SK-N-DZ (cell line): ENCODE measurements around the gene GABBR2.
A peak's percentile ranks its signal among the peaks of the same experiment; 100 is the strongest.
"Not testable (repeated sequence)": the region's sequence is repeated elsewhere in the genome, so short reads cannot be mapped to it uniquely, and the experiment has no call there.

Experiments
- DNase-seq: peaks from one replicate; pipeline ENCODE4 v3.0.0-alpha.2; 2015; ENCODE audit warnings: low spot score

GABBR2 gene

DNA sequence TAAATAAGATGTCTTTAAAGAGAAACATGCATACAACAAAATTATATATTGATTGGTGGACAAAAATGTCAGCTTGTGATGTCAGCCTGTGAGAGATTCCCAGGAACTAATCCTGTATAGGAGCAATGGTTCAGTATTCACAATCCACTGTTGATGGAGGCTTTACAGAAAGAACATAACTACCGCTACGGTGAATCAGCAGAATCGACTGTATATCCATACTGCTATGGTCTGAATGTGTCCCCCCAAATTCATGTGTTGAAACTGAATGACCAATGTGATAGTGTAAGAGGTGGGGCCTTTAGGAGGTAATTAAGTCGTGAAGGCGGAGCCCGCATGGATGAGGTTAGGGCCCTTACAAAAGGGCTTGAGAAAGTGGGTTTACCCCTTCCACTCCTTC lies 412.9 kb downstream of the GABBR2 start:
- DNase-seq: no peak

DNA sequence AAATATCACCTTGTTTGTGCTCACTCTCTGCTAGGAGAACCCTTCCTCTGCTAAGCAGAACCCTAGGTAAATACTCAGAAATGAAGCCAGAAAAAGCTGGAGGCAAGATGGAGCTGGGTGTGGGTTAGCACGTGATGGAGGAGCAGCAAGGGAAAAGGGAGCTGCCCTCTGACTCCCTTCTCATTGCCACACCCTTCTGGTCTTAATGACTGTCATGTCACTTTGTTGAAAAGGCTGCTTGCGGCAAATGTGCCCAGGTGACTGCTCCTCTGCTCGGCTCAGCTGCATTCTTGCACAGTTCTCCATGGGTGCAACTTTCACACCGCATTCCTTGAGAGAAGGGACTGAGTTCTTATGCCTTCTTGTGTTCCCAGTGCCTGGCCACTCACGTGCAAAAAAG lies 416.9 kb downstream of the GABBR2 start:
- DNase-seq: no peak

DNA sequence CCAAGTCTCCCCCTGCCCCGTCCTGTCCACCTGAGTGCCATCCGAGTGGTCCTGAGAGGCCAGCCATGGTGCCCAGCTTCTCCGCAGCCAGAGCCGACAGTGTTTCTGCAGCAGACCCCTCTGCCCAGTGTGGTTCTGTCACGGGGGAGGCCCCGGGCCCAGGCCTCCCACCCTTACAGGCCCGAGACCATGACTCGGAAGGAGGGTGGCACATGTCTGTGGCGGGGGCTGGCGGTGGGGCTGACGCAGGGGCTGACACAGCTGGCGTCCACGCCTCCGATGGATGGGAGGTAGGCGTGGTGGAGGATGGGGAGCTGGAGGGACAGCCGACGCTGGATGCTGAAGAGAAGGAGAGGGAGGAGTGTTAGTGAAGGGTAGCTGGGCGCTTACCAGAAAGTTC lies 418.3 kb downstream of the GABBR2 start:
- DNase-seq: no peak

DNA sequence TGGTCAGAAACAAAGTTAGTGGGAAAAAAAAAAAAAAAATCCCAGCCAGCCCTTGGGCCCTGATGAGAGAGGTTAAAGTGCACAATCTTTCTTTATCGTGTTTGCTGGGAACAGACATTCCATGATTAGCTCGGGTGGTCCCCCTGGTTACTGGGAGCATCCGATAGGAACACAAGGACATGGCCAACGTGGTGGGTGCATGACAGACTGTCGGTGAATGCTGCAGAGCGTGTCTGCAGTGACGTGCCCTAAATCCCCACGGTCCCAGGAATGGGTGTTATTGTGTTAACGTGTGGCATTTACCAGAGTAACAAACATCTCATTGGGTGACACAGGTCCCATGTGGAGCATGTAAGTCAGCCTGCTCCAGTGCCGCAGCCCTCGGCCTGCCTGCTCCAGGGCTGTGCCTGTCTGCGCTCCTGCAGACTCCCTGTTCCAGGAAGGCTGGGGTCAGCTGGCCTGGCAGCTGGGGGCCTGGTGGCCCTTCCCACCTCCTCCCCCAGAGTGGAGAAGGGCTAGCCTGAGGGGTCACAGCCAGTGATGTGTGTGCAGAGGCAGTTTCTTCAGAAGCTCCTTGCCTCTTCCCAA lies 419.0 kb downstream of the GABBR2 start:
- DNase-seq: no peak

DNA sequence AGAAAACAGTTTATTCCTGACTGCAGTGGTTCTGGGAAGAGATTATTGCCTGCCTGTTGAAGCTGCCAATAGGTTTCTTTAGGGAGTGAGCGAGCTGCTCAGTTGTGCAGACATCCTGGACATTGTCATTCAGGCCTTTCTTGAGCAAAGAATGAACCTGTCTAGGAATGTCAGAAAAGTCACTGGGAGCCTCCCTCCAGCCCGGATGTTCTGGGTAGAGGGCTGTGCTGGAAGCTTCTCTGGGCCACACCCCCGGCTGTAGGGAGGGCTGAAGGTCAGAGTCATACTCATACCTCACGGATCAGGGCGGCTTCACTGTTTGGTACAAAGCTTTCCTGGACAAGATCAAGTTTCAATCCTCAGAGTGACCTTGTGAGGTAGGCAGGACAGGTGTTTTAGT lies 419.9 kb downstream of the GABBR2 start:
- no peak for DNase-seq

DNA sequence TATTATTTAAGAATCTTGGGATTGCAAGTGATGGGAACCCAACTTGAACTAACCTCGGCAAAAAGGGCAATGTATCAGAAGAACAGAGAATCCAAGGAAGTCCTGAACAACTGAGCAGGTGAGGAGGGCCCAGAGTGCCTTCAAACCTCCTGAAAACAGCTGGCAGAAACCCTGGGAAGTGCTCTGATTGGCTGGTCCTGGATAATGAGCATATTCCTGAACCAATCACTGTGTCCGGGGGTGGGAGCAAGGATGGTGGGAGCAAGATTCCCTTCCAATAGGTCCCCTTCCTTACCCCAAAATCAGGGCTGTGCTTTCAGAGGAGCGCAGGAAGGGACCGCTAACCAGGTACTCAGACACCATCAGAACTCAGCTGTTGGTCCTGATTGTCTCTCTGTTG lies 421.4 kb downstream of the GABBR2 start:
- no peak for DNase-seq

DNA sequence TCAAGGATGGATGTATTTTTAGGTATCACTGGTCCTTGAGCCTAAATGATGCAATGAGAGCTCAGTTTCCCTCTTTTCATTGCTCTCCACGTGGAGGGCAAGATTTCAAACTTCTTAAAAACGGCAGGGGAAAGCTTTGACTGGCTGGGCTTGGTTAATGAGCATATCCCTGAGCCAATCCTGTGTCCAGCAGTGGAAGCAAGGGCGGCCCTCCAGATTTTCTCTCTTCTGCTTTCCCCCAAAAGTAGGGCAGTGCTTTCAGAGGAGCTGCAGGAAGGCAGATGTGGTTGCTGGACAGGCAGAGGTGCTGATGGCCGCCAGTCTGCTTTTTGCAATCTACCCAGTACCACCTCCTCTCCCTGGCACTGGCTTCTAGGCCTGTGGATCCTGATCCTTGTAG lies 423.3 kb downstream of the GABBR2 start:
- DNase-seq: no peak

DNA sequence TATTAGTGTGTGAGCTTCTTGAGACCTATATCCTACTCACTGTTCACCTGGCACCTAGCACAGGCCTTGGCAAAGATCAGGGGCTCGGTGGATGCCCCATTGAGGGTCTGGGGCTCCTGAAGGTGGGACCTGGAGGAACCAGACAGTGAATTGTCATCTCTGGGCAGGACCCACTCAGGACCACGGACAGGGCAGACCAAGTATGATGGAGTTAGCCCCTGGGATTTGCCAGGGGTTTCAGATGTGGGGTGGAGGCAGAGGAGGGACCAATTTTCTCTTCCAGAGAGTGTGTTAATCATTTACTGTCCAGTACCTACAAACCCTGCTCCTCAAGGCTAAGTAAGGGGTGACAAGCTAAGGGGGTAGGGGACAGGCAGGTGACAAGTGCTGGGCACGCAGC lies 424.0 kb downstream of the GABBR2 start:
- DNase-seq: no peak

DNA sequence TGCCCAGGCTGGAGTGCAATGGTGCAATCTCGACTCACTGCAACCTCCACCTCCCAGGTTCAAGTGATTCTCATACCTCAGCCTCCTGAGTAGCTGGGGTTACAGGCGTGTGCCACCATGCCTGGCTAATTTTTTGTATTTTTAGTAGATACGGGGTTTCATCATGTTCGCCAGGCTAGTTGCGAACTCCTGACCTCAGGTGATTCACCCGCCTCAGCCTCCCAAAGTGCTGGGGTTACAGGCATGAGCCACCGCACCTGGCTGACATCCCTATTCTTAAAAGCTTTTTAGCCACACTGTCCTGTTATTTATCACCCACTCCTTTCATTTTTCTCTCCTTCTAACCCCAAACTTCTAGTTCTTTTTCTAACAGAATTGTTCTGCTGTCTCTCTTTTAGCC lies 425.6 kb downstream of the GABBR2 start:
- DNase-seq: not testable (repeated sequence)

DNA sequence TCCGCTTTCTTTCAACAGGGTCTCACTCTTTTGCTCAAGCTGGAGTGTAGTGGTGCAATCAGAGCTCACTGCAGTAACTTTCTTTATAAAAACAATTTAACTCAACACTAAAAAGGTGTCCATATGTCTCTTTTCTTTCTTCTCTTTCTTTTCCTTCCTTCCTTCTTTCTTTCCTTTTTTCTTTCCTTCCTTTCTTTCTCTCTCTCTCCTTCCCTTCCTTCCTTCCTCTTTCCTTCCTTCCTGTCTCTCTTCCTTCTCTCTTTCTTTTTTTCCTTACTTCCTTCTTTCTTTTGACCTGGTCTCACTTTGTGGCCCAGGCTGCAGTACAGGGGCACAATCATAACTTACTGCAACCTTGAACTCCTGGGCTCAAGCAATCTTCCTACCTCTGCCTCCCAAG lies 427.5 kb downstream of the GABBR2 start:
- no peak for DNase-seq

DNA sequence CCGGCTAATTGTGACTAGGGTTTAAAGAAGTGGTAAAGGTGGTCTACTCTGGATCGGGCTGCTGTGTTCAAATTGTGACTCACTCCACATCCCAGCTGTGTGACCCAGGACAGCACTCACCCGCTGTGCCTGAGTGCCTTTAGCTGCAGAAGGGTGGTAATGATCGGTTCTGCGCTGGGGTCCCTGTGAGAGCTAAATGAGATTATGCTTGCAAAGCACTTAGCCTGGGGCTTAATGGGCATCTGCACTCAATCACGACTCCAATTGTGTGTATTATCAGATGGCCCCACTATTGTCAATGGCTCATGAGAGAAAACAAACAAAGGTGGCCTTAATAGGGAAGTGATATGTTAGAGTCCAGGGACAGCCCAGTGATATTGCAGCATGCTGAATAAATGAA lies 428.2 kb downstream of the GABBR2 start:
- DNase-seq: peak; percentile 99

DNA sequence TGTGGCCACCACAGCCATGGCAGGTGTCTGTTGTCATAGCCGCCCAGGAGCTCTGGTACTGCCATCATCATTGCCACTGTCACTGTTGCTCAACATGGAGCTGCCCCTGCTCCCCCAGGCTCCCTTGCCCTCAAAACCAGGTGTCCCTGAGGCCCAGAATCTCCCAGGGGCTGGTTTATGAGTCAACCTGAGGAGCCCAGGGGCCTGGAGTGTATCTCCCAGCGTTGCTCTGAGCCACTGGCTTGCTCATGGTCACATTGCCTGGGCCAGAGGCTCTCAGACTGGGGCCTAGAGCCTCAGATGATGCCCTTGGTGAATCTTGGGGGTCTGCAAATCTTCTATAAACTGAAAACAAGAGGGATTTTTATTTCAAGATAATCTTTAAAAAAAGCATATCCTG lies 428.6 kb downstream of the GABBR2 start:
- DNase-seq: peak; percentile 67

DNA sequence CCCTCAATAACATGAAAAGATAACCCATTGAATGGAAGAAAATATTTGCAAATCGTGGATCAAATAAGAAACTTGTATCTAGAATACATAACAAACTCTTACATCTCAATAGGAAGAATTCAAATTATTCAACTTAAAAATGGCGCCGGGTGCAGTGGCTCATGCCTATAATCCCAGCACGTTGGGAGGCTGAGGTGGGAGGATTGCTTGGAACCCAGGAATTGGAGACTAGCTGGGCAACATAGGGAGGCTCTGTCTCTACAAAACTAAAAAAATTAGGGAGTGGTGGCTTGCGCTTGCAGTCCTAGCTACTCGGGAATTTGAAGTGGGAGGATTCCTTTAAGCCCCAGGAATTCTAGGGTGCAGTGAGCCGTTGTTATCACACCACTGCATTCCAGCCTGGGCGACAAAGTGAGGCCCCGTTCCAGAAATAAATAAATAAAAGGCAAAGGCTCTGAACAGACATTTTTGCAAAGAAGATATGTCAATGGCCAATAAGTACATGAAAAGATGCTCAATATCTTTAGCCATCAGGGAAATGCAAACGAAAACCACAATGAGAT lies 431.7 kb downstream of the GABBR2 start:
- no peak for DNase-seq

DNA sequence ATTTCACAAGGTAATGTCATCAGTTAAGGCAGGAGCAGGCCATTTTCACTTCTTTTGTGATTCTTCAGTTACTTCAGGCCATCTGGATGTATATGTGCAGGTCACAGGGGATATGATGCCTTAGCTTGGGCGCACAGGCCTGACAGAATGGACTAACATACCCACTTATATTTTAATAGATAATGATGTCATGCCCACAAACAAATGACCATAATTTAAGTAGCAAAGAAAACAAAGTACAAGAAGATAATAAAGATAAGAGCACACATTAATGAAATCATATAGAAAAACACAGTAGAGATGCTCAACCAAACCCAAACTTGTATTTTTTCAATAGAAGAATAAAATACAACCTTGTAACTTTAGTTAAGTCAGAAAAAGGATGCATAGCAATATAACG lies 433.6 kb downstream of the GABBR2 start:
- no peak for DNase-seq

DNA sequence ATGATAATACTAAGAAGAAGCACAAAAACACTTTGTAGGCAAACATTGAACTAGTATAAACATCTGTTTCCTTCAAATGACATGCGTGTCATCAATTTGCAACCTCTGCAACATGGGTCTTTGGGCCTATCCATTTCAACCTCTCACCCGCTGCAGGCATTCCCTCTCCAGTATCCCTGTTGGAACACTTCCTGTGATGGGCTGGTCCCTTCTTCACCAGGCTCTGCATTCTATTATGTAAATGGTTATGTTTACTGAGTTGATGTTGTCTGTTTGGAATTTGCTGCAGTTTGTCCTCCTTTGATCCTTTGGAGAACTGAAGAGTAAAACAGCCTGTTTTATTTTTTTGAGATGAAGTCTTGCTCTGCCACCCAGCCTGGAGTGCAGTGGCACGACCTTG lies 436.7 kb downstream of the GABBR2 start:
- no peak for DNase-seq

DNA sequence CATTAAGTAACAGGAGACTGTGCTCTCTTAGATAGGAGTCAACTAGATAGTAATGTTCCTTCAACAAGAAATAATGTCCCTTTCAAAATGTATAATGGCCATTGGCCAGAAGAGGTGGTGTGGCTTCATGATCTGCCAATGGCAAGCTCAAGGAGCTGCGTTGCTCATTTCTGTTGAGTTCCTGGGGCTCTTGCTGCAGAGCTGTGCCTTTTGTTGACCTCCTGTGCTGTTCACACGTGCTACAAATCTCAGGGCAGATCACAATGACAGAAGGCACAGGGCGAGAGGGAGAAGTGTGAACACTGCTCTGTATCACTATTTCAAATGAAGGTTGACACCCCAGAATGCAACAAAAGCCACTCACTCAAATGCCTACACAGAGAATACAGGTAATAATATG lies 437.3 kb downstream of the GABBR2 start:
- no peak for DNase-seq

DNA sequence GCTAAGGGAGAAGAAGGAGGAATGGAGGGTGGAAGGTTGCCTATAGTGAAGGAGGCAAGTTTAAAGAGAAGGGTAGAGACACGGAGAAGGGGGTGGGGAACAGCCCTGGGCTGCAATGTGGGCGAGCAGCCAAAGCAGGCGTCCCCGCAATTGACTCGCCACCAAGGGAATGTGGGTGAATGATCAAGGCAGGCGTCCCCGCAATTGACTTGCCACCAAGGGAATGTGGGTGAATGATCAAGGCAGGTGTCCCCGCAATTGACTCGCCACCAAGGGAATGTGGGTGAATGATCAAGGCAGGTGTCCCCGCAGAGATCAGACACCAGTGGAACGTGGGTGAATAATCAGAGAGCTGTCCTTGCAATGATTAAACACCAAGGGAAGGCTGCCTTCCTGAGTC lies 438.5 kb downstream of the GABBR2 start:
- DNase-seq: not testable (repeated sequence)

DNA sequence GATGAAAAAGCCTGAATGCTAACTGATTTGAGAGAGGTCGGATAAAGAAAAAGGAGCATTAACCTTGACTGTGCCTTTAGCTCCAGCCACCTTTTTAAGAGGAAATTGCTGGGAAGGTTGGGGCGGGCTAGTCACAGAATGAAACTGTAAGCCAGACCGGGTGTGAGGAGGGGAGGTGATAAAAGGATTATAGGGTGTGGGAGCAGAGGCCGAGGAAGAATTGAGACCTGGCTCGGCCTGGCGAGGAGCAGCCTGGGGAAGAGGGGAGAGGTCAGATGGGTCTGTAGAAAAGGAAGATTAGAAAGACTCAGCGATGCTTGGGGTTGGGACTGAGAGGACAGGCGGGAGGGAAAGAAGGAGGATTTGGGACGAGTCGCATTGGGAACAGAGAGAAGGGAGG lies 439.1 kb downstream of the GABBR2 start:
- not testable (repeated sequence) for DNase-seq

DNA sequence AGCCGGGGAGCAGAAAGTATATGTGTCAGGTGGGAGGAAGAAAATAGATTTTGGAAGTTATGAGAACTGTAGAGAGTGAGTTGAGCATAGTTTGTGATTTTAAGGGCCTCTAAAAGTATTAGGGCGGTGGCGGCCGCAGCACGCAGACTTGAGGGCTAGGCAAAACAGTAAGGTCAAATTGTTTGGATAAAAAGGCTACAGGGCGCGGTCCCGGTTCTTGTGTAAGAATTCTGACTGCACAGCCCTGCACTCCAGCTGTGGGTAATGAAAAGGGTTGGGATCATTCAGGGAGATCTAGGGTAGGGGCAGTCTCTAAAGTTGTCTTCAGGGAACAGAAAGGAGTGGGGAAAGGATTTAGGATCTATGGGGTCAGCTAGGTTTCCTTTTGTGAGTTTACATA lies 441.2 kb downstream of the GABBR2 start:
- not testable (repeated sequence) for DNase-seq

DNA sequence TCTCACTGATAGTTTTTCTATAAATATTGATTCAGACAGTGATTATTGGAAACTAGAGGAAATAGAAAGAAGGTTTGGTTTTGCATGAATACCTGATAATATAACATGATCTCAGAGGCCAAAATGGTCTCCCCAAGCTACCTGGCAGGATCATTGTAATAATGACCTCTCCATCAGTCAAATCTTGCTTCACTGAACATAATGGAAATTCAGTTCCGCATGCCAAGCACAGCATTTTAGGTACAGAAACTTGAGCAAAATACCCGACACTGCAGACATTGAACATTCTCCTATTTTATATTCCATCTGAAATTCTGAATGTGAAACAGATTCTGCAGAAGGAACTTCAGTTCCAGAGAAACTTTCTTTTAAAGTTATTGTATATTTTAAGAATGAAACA lies 444.2 kb downstream of the GABBR2 start:
- no peak for DNase-seq

DNA sequence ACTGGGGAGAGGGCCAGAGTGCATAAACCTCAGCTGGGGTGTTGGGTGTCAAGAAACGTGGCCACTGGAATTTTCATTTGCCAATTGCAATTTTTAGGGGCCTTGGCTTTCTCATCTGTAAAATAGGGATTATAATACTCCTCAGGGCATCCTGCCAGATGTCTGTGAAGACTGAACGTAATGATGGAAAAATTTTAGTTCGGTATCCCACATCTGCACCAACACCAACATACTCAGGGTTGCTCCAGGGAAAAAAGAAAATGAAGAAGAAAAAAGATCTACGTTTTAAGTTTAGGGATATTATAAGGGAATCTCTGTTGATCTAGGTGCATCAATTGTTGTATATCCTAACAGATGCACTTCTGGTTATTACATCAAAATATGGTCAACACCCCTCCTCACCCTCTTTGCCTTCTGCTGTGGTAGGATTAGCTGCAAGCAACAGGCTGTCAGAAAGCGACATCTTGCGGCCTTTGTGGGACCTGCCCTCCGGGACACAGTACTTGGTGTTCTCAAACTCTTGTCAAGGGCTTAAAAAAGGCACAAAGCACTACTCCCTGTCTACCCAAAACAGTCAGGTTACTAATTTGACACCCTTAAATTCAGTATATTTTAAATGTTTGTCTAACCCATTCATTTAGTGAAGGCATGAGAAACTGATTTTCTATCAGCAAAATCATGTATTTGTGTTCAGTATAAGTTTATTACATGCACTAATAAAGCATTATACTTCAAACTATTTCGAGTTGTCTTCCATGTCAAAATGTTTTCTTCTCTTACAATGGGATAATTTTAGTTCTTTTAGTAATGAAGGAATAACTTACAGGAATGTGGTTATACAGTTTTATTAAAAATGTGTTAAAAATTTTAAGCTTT lies 445.0 kb downstream of the GABBR2 start:
- DNase-seq: peak; percentile 76

DNA sequence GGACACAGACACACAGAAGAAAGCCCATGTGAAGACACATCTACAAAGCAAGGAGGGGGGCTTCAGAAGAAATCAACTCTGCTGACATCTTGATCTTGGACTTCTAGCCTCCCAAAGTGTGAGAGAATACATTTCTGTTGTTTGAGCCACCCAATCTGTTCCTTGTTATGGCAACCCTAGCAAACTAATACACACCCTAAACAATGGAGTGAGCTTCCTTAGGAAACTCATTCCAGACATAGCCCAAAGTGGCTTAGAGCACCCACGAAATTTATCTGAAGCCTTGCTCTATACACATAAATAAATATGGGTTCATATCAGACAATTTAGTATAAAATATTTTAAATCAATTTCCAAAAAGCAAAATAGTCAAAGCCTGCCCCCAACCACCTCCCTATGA lies 445.7 kb downstream of the GABBR2 start:
- DNase-seq: no peak

DNA sequence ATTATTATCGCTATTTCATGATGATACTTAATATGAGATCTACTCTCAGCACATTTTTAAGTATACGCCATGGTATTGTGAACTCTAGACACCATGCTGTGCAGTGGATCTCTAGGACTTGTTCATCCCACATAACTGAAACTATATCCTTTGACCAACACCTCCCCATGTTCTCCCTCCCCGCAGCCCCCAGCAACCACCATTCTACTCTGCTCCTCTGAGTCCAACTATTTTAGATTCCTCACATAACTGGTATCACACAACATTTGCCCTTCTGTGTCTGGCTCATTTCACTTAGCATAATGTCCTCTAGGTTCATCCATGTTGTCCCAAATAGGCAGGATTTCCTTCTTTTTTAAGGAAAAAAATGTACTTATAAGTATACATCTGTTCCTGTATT lies 446.7 kb downstream of the GABBR2 start:
- DNase-seq: no peak
